Measurements from ENCODE around the gene SIGLEC1. TPM values are rescaled to one million over a fixed set of nuclear protein-coding genes. Genes with fewer than 3 reads are reported as not detected.

Gene SIGLEC1
- total RNA-seq, 4 donors from 2014 or later: 1.0 to 7.9 (median 3.4) TPM

- Histone ChIP-seq H3K27me3 (no peaks in the 10 kb centered on the region), H3K27ac (no peak overlapping the region), H3K4me3 (no peak overlapping the region), H3K9me3 (no peaks in the 10 kb centered on the region), H3K36me3 (no peaks in the 10 kb centered on the region), H3K4me1 (no peaks in the 10 kb centered on the region)
- intact Hi-C loops (cut with DNase I; ENCODE audit: low total_unique reads): no loop called here
- TF ChIP-seq POLR2A (IDR thresholded peaks at IDR 0.05): no peak
- TF ChIP-seq, protein P1, sequence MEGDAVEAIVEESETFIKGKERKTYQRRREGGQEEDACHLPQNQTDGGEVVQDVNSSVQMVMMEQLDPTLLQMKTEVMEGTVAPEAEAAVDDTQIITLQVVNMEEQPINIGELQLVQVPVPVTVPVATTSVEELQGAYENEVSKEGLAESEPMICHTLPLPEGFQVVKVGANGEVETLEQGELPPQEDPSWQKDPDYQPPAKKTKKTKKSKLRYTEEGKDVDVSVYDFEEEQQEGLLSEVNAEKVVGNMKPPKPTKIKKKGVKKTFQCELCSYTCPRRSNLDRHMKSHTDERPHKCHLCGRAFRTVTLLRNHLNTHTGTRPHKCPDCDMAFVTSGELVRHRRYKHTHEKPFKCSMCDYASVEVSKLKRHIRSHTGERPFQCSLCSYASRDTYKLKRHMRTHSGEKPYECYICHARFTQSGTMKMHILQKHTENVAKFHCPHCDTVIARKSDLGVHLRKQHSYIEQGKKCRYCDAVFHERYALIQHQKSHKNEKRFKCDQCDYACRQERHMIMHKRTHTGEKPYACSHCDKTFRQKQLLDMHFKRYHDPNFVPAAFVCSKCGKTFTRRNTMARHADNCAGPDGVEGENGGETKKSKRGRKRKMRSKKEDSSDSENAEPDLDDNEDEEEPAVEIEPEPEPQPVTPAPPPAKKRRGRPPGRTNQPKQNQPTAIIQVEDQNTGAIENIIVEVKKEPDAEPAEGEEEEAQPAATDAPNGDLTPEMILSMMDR (IDR thresholded peaks at IDR 0.05): no peak
- no peak for DNase-seq
These were observed 19.6 kb downstream of the SIGLEC1 start for GRCh38 chr20:3692706-3693294.

GRCh38 chr20:3691897-3692296 is 20.5 kb downstream of the SIGLEC1 start:
- intact Hi-C loops (cut with DNase I; ENCODE audit: low total_unique reads): no loop called here
- Histone ChIP-seq H3K27me3 (no peaks in the 10 kb centered on the region), H3K4me1 (peaks cover 0 to 6% of the 10 kb centered on the region in 2 donors), H3K9me3 (no peaks in the 10 kb centered on the region), H3K36me3 (no peaks in the 10 kb centered on the region), H3K27ac (no peak overlapping the region), H3K4me3 (no peak overlapping the region)
- TF ChIP-seq POLR2A (IDR thresholded peaks at IDR 0.05): no peak
- TF ChIP-seq, protein P1 (IDR thresholded peaks at IDR 0.05): no peak
- no peak for DNase-seq

GRCh38 chr20:3691306-3691705 is 21.1 kb downstream of the SIGLEC1 start:
- TF ChIP-seq, protein P1 (IDR thresholded peaks at IDR 0.05): no peak
- no peak for TF ChIP-seq POLR2A (IDR thresholded peaks at IDR 0.05)
- Histone ChIP-seq H3K4me3 (no peak overlapping the region), H3K27ac (no peak overlapping the region), H3K36me3 (no peaks in the 10 kb centered on the region), H3K27me3 (no peaks in the 10 kb centered on the region), H3K9me3 (no peaks in the 10 kb centered on the region), H3K4me1 (peaks cover 3 to 6% of the 10 kb centered on the region in 2 donors)
- no peak for DNase-seq
- intact Hi-C loops (cut with DNase I; ENCODE audit: low total_unique reads): no loop called here

DNA sequence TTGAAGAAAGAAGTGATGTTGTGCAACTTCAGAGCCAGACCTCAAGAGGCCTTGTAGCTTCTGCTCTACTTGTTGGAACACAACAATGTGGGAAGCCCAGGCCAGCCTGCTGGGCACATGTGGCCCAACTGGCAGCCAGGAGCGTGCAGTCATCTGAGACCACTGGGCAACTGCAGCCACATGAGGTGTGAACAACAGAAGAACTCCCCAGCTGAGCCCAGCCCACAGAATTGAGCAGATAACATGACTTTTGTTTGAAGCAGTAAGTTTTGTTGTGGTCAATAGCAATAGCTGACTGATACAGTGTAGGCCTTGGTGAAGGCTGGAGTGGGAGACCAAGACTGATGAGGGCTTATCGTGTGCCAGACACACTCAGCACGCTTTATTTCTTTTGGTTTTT is 22.0 kb downstream of the SIGLEC1 start:
- Histone ChIP-seq H3K9me3 (no peaks in the 10 kb centered on the region), H3K4me3 (no peak overlapping the region), H3K27me3 (no peaks in the 10 kb centered on the region), H3K36me3 (no peaks in the 10 kb centered on the region), H3K4me1 (peaks cover 4 to 6% of the 10 kb centered on the region in 2 donors), H3K27ac (no peak overlapping the region)
- DNase-seq: no peak
- intact Hi-C loops (cut with DNase I; ENCODE audit: low total_unique reads): no loop called here
- TF ChIP-seq, protein P1 (IDR thresholded peaks at IDR 0.05): no peak
- TF ChIP-seq POLR2A (IDR thresholded peaks at IDR 0.05): no peak

DNA sequence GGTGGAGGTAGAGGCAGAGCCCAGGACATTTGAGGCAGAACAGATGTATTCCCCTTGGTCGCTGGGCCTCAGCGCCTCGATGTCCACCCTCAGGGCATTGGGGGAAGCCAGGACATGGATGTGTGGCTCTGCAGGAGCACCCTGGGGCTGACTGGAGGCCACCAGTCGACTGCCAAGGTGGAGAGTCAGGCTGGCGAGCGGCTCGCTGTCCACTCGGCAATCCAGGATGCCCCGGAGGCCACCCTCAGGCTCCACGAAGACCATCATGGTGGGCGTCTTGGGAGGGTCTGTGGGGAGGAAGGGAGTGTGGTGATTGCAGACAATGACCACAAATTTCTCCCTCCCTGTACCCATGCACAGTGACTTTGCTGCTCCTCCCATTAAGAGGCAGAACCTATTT is 22.4 kb downstream of the SIGLEC1 start:
- Histone ChIP-seq H3K9me3 (no peaks in the 10 kb centered on the region), H3K27me3 (no peaks in the 10 kb centered on the region), H3K4me1 (peaks cover 4 to 6% of the 10 kb centered on the region in 2 donors), H3K27ac (no peak overlapping the region), H3K36me3 (no peaks in the 10 kb centered on the region), H3K4me3 (no peak overlapping the region)
- no peak for DNase-seq
- TF ChIP-seq, protein P1 (IDR thresholded peaks at IDR 0.05): no peak
- no peak for TF ChIP-seq POLR2A (IDR thresholded peaks at IDR 0.05)
- intact Hi-C loops (cut with DNase I; ENCODE audit: low total_unique reads): no loop called here
